22Rv1 (cell line): ENCODE data around the gene RELA.

Source experiments
- H3K27ac ChIP-seq: fragments of 450-650 bp; 2 replicates; pipeline ENCODE4 v1.5.1; 2017
- CTCF ChIP-seq: fragments of 450-650 bp; IDR thresholded peaks from 2 replicates; pipeline ENCODE4 v1.5.1; 2017; ENCODE audit warnings: mild to moderate bottlenecking
- ZFX ChIP-seq: fragments of 450-650 bp; IDR thresholded peaks from 2 replicates; pipeline ENCODE4 v1.6.1; 2017; ENCODE audit warnings: antibody characterized with exemption, borderline replicate concordance

RELA gene

GRCh38 chr11:65617990-65618751 is 44.5 kb downstream of the RELA start:
- no peak overlapping the region for H3K27ac ChIP-seq
- no peak for TF ChIP-seq ZFX

GRCh38 chr11:65617136-65617850 is 45.4 kb downstream of the RELA start:
- H3K27ac ChIP-seq: peak overlapping the region; percentile 96
- TF ChIP-seq CTCF: no peak
- no peak for TF ChIP-seq ZFX

GRCh38 chr11:65616575-65617001 is 46.1 kb downstream of the RELA start:
- no peak for TF ChIP-seq ZFX
- TF ChIP-seq CTCF: no peak
- H3K27ac ChIP-seq: peak overlapping the region; percentile 96

- H3K27ac ChIP-seq: peak overlapping the region; percentile 96
- no peak for TF ChIP-seq ZFX
- no peak for TF ChIP-seq CTCF
Measured at GRCh38 chr11:65615950-65616574, 46.7 kb downstream of the RELA start.

GRCh38 chr11:65615229-65615949 is 47.3 kb downstream of the RELA start, which contains the start of gene PCNX3:
Gene PCNX3 (plus strand): TSS chr11:65615776. CDS start chr11:65616312, 536 bp downstream.
- TF ChIP-seq CTCF (no peak), ZFX (no peak)
- peak within 1 kb of the TSS; percentile 96 for H3K27ac ChIP-seq

GRCh38 chr11:65613091-65613928 is 49.4 kb downstream of the RELA start:
- TF ChIP-seq ZFX: no peak
- no peak for TF ChIP-seq CTCF
- peak overlapping the region; percentile 96 for H3K27ac ChIP-seq
